Activated T-cell treated with anti-CD3 and anti-CD28 coated beads, Interleukin-2, amount 50 U/mL, for 24 hours (primary cell): ENCODE measurements around the gene ZNF560.

Source experiments
- DNase-seq: peaks from one replicate; pipeline ENCODE4 v3.0.0-alpha.2; 2020
- H3K27ac Mint-ChIP-seq: 2 replicates; pipeline ENCODE4 v1.8.0; 2020; ENCODE audit warnings: mild to moderate bottlenecking, mixed read lengths
- H3K27me3 Mint-ChIP-seq: 2 replicates; pipeline ENCODE4 v1.8.0; 2020; ENCODE audit warnings: mixed read lengths
- H3K36me3 Mint-ChIP-seq: 2 replicates; pipeline ENCODE4 v1.8.0; 2020; ENCODE audit warnings: low read depth, mixed read lengths
- H3K4me1 Mint-ChIP-seq: 2 replicates; pipeline ENCODE4 v1.8.0; 2020; ENCODE audit warnings: low read depth, mixed read lengths
- H3K4me3 Mint-ChIP-seq: 2 replicates; pipeline ENCODE4 v1.8.0; 2020; ENCODE audit warnings: mild to moderate bottlenecking, moderate library complexity, mixed read lengths
- H3K9me3 Mint-ChIP-seq: 2 replicates; pipeline ENCODE4 v1.8.0; 2020; ENCODE audit warnings: mixed read lengths

ZNF560 gene

GRCh38 chr19:9485140-9485539 is 13.3 kb downstream of the ZNF560 start:
- peaks cover 20% of the 10 kb centered on the region for H3K36me3 Mint-ChIP-seq
- peaks cover 49% of the 10 kb centered on the region for H3K9me3 Mint-ChIP-seq
- DNase-seq = no peak
- H3K4me1 Mint-ChIP-seq = no peaks in the 10 kb centered on the region
- H3K27ac Mint-ChIP-seq = no peak overlapping the region
- H3K27me3 Mint-ChIP-seq = no peaks in the 10 kb centered on the region
- H3K4me3 Mint-ChIP-seq = no peak overlapping the region

GRCh38 chr19:9474975-9475374 is 23.4 kb downstream of the ZNF560 start:
- peaks cover 3% of the 10 kb centered on the region for H3K27me3 Mint-ChIP-seq
- no peak for DNase-seq
- no peak overlapping the region for H3K27ac Mint-ChIP-seq
- peaks cover 66% of the 10 kb centered on the region for H3K9me3 Mint-ChIP-seq
- H3K4me3 Mint-ChIP-seq = no peak overlapping the region
- no peaks in the 10 kb centered on the region for H3K4me1 Mint-ChIP-seq
- H3K36me3 Mint-ChIP-seq = peaks cover 3% of the 10 kb centered on the region

GRCh38 chr19:9467161-9467560 is 31.3 kb downstream of the ZNF560 start:
- Mint-ChIP-seq H3K4me3 (no peak overlapping the region), H3K36me3 (peaks cover 35% of the 10 kb centered on the region), H3K9me3 (peaks cover 73% of the 10 kb centered on the region), H3K27me3 (peaks cover 2% of the 10 kb centered on the region), H3K4me1 (no peaks in the 10 kb centered on the region), H3K27ac (no peak overlapping the region)
- no peak for DNase-seq

GRCh38 chr19:9461938-9462337 is 36.5 kb downstream of the ZNF560 start:
- no peak overlapping the region for H3K4me3 Mint-ChIP-seq
- no peak for DNase-seq
- H3K4me1 Mint-ChIP-seq = no peaks in the 10 kb centered on the region
- H3K27ac Mint-ChIP-seq = no peak overlapping the region
- peaks cover 77% of the 10 kb centered on the region for H3K9me3 Mint-ChIP-seq
- H3K36me3 Mint-ChIP-seq = peaks cover 48% of the 10 kb centered on the region
- H3K27me3 Mint-ChIP-seq = no peaks in the 10 kb centered on the region

- peaks cover 70% of the 10 kb centered on the region for H3K9me3 Mint-ChIP-seq
- no peak overlapping the region for H3K4me3 Mint-ChIP-seq
- DNase-seq = no peak
- peaks cover 21% of the 10 kb centered on the region for H3K36me3 Mint-ChIP-seq
- no peak overlapping the region for H3K27ac Mint-ChIP-seq
- H3K27me3 Mint-ChIP-seq = no peaks in the 10 kb centered on the region
- no peaks in the 10 kb centered on the region for H3K4me1 Mint-ChIP-seq
Measured at GRCh38 chr19:9456018-9456689, 42.3 kb downstream of the ZNF560 start.

- DNase-seq = no peak
- peaks cover 10% of the 10 kb centered on the region for H3K36me3 Mint-ChIP-seq
- H3K4me3 Mint-ChIP-seq = no peak overlapping the region
- H3K4me1 Mint-ChIP-seq = no peaks in the 10 kb centered on the region
- peaks cover 60% of the 10 kb centered on the region for H3K9me3 Mint-ChIP-seq
- no peak overlapping the region for H3K27ac Mint-ChIP-seq
- no peaks in the 10 kb centered on the region for H3K27me3 Mint-ChIP-seq
Measured at GRCh38 chr19:9453953-9454352, 44.5 kb downstream of the ZNF560 start.

GRCh38 chr19:9445037-9445436 is 53.4 kb downstream of the ZNF560 start:
- DNase-seq = no peak
- no peak overlapping the region for H3K27ac Mint-ChIP-seq
- peaks cover 44% of the 10 kb centered on the region for H3K9me3 Mint-ChIP-seq
- no peaks in the 10 kb centered on the region for H3K4me1 Mint-ChIP-seq
- peaks cover 67% of the 10 kb centered on the region for H3K36me3 Mint-ChIP-seq
- H3K4me3 Mint-ChIP-seq = no peak overlapping the region
- H3K27me3 Mint-ChIP-seq = no peaks in the 10 kb centered on the region

- H3K9me3 Mint-ChIP-seq = peaks cover 16% of the 10 kb centered on the region
- peak overlapping the region; percentile 94 for H3K4me3 Mint-ChIP-seq
Measured at GRCh38 chr19:9436358-9436757, 62.1 kb downstream of the ZNF560 start.

GRCh38 chr19:9435279-9436268 is 62.8 kb downstream of the ZNF560 start, which contains the start of gene ZNF266:
Gene ZNF266 (minus strand): TSS chr19:9435573. CDS start chr19:9420089, 15,484 bp downstream.
- H3K4me1 Mint-ChIP-seq = peaks cover 31% of the 10 kb centered on the region
- DNase-seq = peak; percentile 94

More at GRCh38 chr19:9436358-9436757, 62.1 kb downstream of the ZNF560 start:
- H3K27me3 Mint-ChIP-seq = no peaks in the 10 kb centered on the region
- peaks cover 71% of the 10 kb centered on the region for H3K36me3 Mint-ChIP-seq
- DNase-seq = no peak
- peaks cover 31% of the 10 kb centered on the region for H3K4me1 Mint-ChIP-seq
- peak overlapping the region; percentile 97 for H3K27ac Mint-ChIP-seq

GRCh38 chr19:9431475-9431874 is 66.9 kb downstream of the ZNF560 start:
- Mint-ChIP-seq H3K9me3 (peaks cover 37% of the 10 kb centered on the region), H3K27me3 (no peaks in the 10 kb centered on the region), H3K36me3 (peaks cover 91% of the 10 kb centered on the region), H3K4me3 (no peak overlapping the region), H3K4me1 (peaks cover 33% of the 10 kb centered on the region), H3K27ac (no peak overlapping the region)
- no peak for DNase-seq

More at GRCh38 chr19:9435279-9436268, 62.8 kb downstream of the ZNF560 start, which contains the start of gene ZNF266:
- Mint-ChIP-seq H3K27ac (peak within 1 kb of the TSS; percentile 97), H3K9me3 (peaks cover 20% of the 10 kb centered on the region), H3K36me3 (peaks cover 77% of the 10 kb centered on the region), H3K27me3 (no peaks in the 10 kb centered on the region), H3K4me3 (peak within 1 kb of the TSS; percentile 94)

GRCh38 chr19:9430444-9430843 is 68.0 kb downstream of the ZNF560 start:
- DNase-seq = no peak
- H3K9me3 Mint-ChIP-seq = peaks cover 37% of the 10 kb centered on the region
- H3K4me3 Mint-ChIP-seq = no peak overlapping the region
- no peak overlapping the region for H3K27ac Mint-ChIP-seq
- peaks cover 24% of the 10 kb centered on the region for H3K4me1 Mint-ChIP-seq
- no peaks in the 10 kb centered on the region for H3K27me3 Mint-ChIP-seq
- peaks cover 97% of the 10 kb centered on the region for H3K36me3 Mint-ChIP-seq

- Mint-ChIP-seq H3K9me3 (peaks cover 50% of the 10 kb centered on the region), H3K36me3 (peaks cover 99% of the 10 kb centered on the region), H3K4me3 (no peak overlapping the region), H3K27me3 (no peaks in the 10 kb centered on the region), H3K4me1 (peaks cover 16% of the 10 kb centered on the region), H3K27ac (no peak overlapping the region)
- DNase-seq = no peak
Measured at GRCh38 chr19:9427941-9428340, 70.5 kb downstream of the ZNF560 start.
